GM12878 (cell line): Measurements from ENCODE around the gene MCFD2. TPM values are rescaled to one million over a fixed set of nuclear protein-coding genes. Genes with fewer than 3 reads are reported as not detected.
A peak's percentile ranks its signal among the peaks of the same experiment; 100 is the strongest.

Experiments
- DPF2 ChIP-seq: fragments of 450-650 bp; IDR thresholded peaks from 2 replicates; pipeline ENCODE4 v1.6.1; 2017; ENCODE audit warnings: mild to moderate bottlenecking
- EGR1 ChIP-seq, 2 experiments: IDR thresholded peaks; 1 replicate in 1 of 2; 2 replicates in 1 of 2; pipeline ENCODE4 v1.6.1; 2011 to 2012; ENCODE audit warnings: low read depth in 2 of 2, low read length in 2 of 2, borderline replicate concordance in 1 of 2, mild to moderate bottlenecking in 1 of 2, moderate library complexity in 1 of 2
- ETV6 ChIP-seq, 2 experiments: fragments of 450-650 bp in 1 of 2; IDR thresholded peaks in 1 of 2; conservative IDR thresholded peaks in 1 of 2; 2 replicates each; pipeline ENCODE4 v1.6.1; 2014; ENCODE audit warnings: antibody characterized with exemption in 1 of 2, borderline replicate concordance in 1 of 2, low read depth in 1 of 2, mild to moderate bottlenecking in 1 of 2, moderate library complexity in 1 of 2
- GABPA ChIP-seq: IDR thresholded peaks from 2 replicates; pipeline ENCODE4 v1.6.1; 2014; ENCODE audit warnings: antibody characterized with exemption, low read depth, mild to moderate bottlenecking, inconsistent platforms
- GATAD2B ChIP-seq: fragments of 450-650 bp; conservative IDR thresholded peaks from 2 replicates; pipeline ENCODE4 v1.6.1; 2017; ENCODE audit warnings: low read depth, mild to moderate bottlenecking, moderate library complexity
- IKZF1 ChIP-seq: fragments of 450-650 bp; conservative IDR thresholded peaks from 2 replicates; pipeline ENCODE4 v1.6.1; 2017; ENCODE audit warnings: antibody characterized with exemption, mild to moderate bottlenecking
- KLF5 ChIP-seq: fragments of 450-650 bp; IDR thresholded peaks from 2 replicates; pipeline ENCODE4 v1.6.1; 2014; ENCODE audit warnings: mild to moderate bottlenecking; ENCODE audit not compliant: partially characterized antibody
- MEF2B ChIP-seq: fragments of 450-650 bp; IDR thresholded peaks from 2 replicates; pipeline ENCODE4 v1.6.1; 2018; ENCODE audit warnings: mild to moderate bottlenecking, moderate library complexity; ENCODE audit not compliant: partially characterized antibody, poor library complexity, severe bottlenecking
- NFYB ChIP-seq: IDR thresholded peaks from 2 replicates; pipeline ENCODE4 v1.6.1; 2011; ENCODE audit warnings: low read depth, mild to moderate bottlenecking, low read length, improper control_type of control experiment, moderate library complexity; ENCODE audit not compliant: insufficient read depth
- NR2C1 ChIP-seq: fragments of 450-650 bp; IDR thresholded peaks from 2 replicates; pipeline ENCODE4 v1.6.1; 2017; ENCODE audit warnings: antibody characterized with exemption, mild to moderate bottlenecking, moderate library complexity
- NRF1 ChIP-seq: conservative IDR thresholded peaks from 2 replicates; pipeline ENCODE4 v1.6.1; 2011; ENCODE audit warnings: mild to moderate bottlenecking, low read depth, low read length, improper control_type of control experiment
- RAD21 ChIP-seq: IDR thresholded peaks from 2 replicates; pipeline ENCODE4 v1.6.1; 2011; ENCODE audit warnings: mild to moderate bottlenecking, low read depth, low read length, moderate library complexity; ENCODE audit not compliant: insufficient read depth
- RB1 ChIP-seq: fragments of 450-650 bp; formaldehyde crosslinking; IDR thresholded peaks from 2 replicates; pipeline ENCODE4 v1.6.1; 2017; ENCODE audit warnings: mild to moderate bottlenecking, borderline replicate concordance
- RUNX3 ChIP-seq: IDR thresholded peaks from 2 replicates; pipeline ENCODE4 v1.6.1; 2012; ENCODE audit warnings: low read length, inconsistent platforms
- SIN3A ChIP-seq: IDR thresholded peaks from 2 replicates; pipeline ENCODE4 v1.6.1; 2012; ENCODE audit warnings: low read depth, low read length, improper control_type of control experiment
- TAF1 ChIP-seq: IDR thresholded peaks from 2 replicates; pipeline ENCODE4 v1.6.1; 2011; ENCODE audit warnings: mild to moderate bottlenecking, low read depth, low read length, borderline replicate concordance
- ZNF24 ChIP-seq: fragments of 450-650 bp; IDR thresholded peaks from 2 replicates; pipeline ENCODE4 v1.6.1; 2017; ENCODE audit warnings: antibody characterized with exemption, mild to moderate bottlenecking
- polyA plus RNA-seq, 11 experiments: library from polyadenylated mRNA; depleted of rRNA in 4 of 11; unstranded in 6 of 11; stranded (reverse) in 5 of 11; fragments of >200 nt; fragmentation: Nextera tagmentation in 4 of 11; fragmentation: Illumina TruSeq in 1 of 11; extraction: Ambion mirVana in 4 of 11; extraction: Trizol in 1 of 11; gene quantifications; 1 replicate in 1 of 11; 2 replicates in 10 of 11; pipeline versions ENCODE4 v1.2.1 to v1.2.3, GENCODE V29; 2011 to 2016; ENCODE audit warnings: inconsistent platforms in 2 of 11, missing spikeins in 2 of 11, low read depth in 1 of 11
- total RNA-seq, 4 experiments: library from RNA; depleted of rRNA in 3 of 4; stranded (reverse); fragments of >200 nt in 3 of 4; fragmentation: Illumina TruSeq in 1 of 4; extraction: Trizol in 1 of 4; gene quantifications; 2 replicates each; pipeline versions ENCODE4 v1.2.1 to v1.2.3, GENCODE V29; 2013 to 2021
- TF ChIP-seq, protein P1 (sequence below): fragments of 450-650 bp; IDR thresholded peaks from 2 replicates; pipeline ENCODE4 v1.6.1; 2014; ENCODE audit warnings: mild to moderate bottlenecking
- TF ChIP-seq, protein P2 (sequence below): fragments of 150-350 bp; IDR thresholded peaks from 2 replicates; pipeline ENCODE4 v1.6.1; 2014; ENCODE audit warnings: mild to moderate bottlenecking, low read depth, low read length
- TF ChIP-seq, protein P3 (sequence below): IDR thresholded peaks from 2 replicates; pipeline ENCODE4 v1.6.1; 2011; ENCODE audit warnings: low read depth, mild to moderate bottlenecking, low read length, moderate library complexity, borderline replicate concordance; ENCODE audit errors: extremely low read depth
- TF ChIP-seq, protein P4 (sequence below): IDR thresholded peaks from 2 replicates; pipeline ENCODE4 v1.6.1; 2012; ENCODE audit warnings: low read depth, low read length, improper control_type of control experiment
- TF ChIP-seq, protein P5 (sequence below): IDR thresholded peaks from 2 replicates; pipeline ENCODE4 v1.6.1; 2012; ENCODE audit warnings: low read depth, low read length, improper control_type of control experiment
- TF ChIP-seq, protein P6 (sequence below): IDR thresholded peaks from 2 replicates; pipeline ENCODE4 v1.6.1; 2012; ENCODE audit warnings: low read depth, low read length, improper control_type of control experiment

Gene MCFD2
- total and polyA plus RNA-seq, 10 of the 15 experiments (the other 5 are each of a cell fraction or from before 2014, with no cell fraction given): 35.0 to 57.3 (median 40.3) TPM

DNA sequence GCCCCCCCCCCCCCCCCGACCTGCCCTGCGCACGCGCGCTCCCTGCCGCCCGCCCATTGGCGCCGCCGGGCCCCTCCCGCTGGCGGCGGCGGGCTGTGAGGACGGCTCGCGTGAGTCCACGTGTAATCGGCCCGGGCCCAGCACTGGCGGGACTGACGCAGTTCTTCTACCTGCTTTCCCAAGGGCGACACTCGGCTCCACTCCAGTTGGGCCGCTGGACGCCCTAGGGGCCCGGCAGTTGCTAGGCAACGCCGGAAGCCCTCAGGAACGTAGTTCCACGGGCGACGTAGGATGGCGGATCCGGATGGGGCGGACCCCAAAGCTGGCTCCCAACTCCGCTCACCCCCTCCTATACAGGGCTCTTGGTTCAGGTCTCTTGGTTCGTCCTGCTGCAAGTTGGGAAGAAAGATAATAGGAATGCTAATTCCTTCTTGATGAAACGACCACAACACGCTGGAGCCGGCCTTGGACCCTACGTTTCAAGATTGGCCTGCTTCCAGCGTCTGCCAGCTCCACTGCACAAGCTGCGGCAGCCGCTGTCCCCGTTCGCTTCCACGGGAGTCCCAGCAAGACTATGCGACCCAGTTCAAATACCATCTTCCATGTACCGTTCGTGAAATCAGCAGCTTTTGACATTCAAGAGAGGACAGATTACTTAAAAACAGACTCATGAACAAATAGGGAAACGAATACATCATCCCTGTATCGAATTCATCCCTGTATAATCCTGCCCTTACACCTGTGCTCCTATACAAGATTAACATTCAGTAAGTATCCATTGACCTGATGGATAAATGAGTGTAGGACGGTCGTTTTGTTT, 415 bp upstream of the MCFD2 start (continued):
- TF ChIP-seq, protein P1, sequence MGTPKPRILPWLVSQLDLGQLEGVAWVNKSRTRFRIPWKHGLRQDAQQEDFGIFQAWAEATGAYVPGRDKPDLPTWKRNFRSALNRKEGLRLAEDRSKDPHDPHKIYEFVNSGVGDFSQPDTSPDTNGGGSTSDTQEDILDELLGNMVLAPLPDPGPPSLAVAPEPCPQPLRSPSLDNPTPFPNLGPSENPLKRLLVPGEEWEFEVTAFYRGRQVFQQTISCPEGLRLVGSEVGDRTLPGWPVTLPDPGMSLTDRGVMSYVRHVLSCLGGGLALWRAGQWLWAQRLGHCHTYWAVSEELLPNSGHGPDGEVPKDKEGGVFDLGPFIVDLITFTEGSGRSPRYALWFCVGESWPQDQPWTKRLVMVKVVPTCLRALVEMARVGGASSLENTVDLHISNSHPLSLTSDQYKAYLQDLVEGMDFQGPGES: no peak
- TF ChIP-seq, protein P2, sequence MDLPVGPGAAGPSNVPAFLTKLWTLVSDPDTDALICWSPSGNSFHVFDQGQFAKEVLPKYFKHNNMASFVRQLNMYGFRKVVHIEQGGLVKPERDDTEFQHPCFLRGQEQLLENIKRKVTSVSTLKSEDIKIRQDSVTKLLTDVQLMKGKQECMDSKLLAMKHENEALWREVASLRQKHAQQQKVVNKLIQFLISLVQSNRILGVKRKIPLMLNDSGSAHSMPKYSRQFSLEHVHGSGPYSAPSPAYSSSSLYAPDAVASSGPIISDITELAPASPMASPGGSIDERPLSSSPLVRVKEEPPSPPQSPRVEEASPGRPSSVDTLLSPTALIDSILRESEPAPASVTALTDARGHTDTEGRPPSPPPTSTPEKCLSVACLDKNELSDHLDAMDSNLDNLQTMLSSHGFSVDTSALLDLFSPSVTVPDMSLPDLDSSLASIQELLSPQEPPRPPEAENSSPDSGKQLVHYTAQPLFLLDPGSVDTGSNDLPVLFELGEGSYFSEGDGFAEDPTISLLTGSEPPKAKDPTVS: no peak
- TF ChIP-seq RB1 (peak; percentile 50; the same call in 1 of the 2 replicates), NFYB (0 out of 2 replicates have a peak, but pooled peaks have one; percentile 24), MEF2B (peak; percentile 45), NRF1 (peak; percentile 32; the same call in 1 of the 2 replicates), GABPA (peak; percentile 84), ZNF24 (no peak), RAD21 (no peak), RUNX3 (0 out of 2 replicates have a peak, but pooled peaks have one; percentile 4), GATAD2B (0 out of 2 replicates have a peak, but pooled peaks have one; percentile 19), ETV6 (conservative IDR thresholded peaks at IDR 0.05 in 1 of 2, IDR thresholded peaks at IDR 0.05 in 1 of 2; ENCODE audit: borderline replicate concordance in 1 of 2, low read depth in 1 of 2) (no peak), IKZF1 (peak; percentile 64), SIN3A (peak; percentile 91), NR2C1 (0 out of 2 replicates have a peak, but pooled peaks have one; percentile 3), KLF5 (peak; percentile 36), TAF1 (0 out of 2 replicates have a peak, but pooled peaks have one; percentile 44), EGR1 (IDR thresholded peaks at IDR 0.05; ENCODE audit: borderline replicate concordance in 1 of 2, low read depth in 2 of 2, low read length in 2 of 2) (no peak), DPF2 (peak; percentile 37; the same call in 1 of the 2 replicates)
- TF ChIP-seq, protein P3, sequence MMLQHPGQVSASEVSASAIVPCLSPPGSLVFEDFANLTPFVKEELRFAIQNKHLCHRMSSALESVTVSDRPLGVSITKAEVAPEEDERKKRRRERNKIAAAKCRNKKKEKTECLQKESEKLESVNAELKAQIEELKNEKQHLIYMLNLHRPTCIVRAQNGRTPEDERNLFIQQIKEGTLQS: no peak
- TF ChIP-seq, protein P4, sequence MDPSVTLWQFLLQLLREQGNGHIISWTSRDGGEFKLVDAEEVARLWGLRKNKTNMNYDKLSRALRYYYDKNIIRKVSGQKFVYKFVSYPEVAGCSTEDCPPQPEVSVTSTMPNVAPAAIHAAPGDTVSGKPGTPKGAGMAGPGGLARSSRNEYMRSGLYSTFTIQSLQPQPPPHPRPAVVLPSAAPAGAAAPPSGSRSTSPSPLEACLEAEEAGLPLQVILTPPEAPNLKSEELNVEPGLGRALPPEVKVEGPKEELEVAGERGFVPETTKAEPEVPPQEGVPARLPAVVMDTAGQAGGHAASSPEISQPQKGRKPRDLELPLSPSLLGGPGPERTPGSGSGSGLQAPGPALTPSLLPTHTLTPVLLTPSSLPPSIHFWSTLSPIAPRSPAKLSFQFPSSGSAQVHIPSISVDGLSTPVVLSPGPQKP: peak; percentile 20; the same call in 1 of the 2 replicates
- TF ChIP-seq, protein P5, sequence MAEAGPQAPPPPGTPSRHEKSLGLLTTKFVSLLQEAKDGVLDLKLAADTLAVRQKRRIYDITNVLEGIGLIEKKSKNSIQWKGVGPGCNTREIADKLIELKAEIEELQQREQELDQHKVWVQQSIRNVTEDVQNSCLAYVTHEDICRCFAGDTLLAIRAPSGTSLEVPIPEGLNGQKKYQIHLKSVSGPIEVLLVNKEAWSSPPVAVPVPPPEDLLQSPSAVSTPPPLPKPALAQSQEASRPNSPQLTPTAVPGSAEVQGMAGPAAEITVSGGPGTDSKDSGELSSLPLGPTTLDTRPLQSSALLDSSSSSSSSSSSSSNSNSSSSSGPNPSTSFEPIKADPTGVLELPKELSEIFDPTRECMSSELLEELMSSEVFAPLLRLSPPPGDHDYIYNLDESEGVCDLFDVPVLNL: peak; percentile 25; the same call in 1 of the 2 replicates
- TF ChIP-seq, protein P6, sequence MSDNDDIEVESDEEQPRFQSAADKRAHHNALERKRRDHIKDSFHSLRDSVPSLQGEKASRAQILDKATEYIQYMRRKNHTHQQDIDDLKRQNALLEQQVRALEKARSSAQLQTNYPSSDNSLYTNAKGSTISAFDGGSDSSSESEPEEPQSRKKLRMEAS: peak; percentile 86
